Thyroid gland (tissue), 4 donors: Measurements from ENCODE around the gene NMT1.

Experiments
- CTCF ChIP-seq, 6 experiments: fragments of 200-600 bp in 3 of 6; fragments of 450-650 bp in 3 of 6; sonication (generic) in 3 of 6; IDR thresholded peaks; one replicate each; pipeline ENCODE4 v1.5.1; 2016 to 2019; ENCODE audit warnings: antibody characterized with exemption in 6 of 6, mild to moderate bottlenecking in 2 of 6, inconsistent platforms in 1 of 6, moderate library complexity in 1 of 6
- POLR2A ChIP-seq, 2 donors: fragments of 450-650 bp; IDR thresholded peaks; one replicate each; pipeline ENCODE4 v1.6.1; 2017; ENCODE audit warnings: antibody characterized with exemption in 2 of 2, mild to moderate bottlenecking in 2 of 2, moderate library complexity in 1 of 2

- TF ChIP-seq CTCF (IDR thresholded peaks at IDR 0.05) (no peak), POLR2A (IDR thresholded peaks at IDR 0.05) (no peak)
These were observed 17.1 kb upstream of the NMT1 start for GRCh38 chr17:45043813-45044540.
